ENCODE data around the gene XRCC4.

The XRCC4 gene

DNA sequence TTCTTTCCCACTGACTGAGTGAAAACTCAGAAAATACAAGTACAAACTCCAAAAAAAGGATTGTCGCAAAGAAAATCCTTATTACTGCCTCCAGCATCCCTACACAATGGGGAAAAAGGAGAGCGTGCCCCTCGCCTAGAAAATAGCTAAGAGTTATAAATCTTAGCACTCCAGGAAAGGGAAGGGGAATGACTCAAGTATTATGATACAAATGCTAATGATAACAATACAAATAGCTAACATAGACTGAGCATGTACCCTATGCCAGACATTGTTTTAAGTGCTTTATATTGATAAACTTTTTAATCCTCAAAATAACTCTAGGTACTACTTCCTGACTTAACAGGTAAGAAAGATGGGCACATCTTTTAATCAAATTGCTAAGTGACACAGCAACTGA is 323.4 kb downstream of the XRCC4 start:
- H3K4me3 ChIP-seq (ENCODE audit: low read depth, low read length): no peak overlapping the region
- TF ChIP-seq, protein P1, sequence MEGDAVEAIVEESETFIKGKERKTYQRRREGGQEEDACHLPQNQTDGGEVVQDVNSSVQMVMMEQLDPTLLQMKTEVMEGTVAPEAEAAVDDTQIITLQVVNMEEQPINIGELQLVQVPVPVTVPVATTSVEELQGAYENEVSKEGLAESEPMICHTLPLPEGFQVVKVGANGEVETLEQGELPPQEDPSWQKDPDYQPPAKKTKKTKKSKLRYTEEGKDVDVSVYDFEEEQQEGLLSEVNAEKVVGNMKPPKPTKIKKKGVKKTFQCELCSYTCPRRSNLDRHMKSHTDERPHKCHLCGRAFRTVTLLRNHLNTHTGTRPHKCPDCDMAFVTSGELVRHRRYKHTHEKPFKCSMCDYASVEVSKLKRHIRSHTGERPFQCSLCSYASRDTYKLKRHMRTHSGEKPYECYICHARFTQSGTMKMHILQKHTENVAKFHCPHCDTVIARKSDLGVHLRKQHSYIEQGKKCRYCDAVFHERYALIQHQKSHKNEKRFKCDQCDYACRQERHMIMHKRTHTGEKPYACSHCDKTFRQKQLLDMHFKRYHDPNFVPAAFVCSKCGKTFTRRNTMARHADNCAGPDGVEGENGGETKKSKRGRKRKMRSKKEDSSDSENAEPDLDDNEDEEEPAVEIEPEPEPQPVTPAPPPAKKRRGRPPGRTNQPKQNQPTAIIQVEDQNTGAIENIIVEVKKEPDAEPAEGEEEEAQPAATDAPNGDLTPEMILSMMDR (IDR thresholded peaks at IDR 0.05; ENCODE audit: insufficient read depth, low read length, missing control alignments): no peak
- CTCF ChIA-PET: interaction anchor here (0.7 kb wide), 1 partner anchor 10 kb away, joined by 3 read pairs; no protein-coding TSS in a partner anchor
- no peak for DNase-seq (ENCODE audit: low read depth, low spot score)
- POLR2A ChIA-PET: no interaction called here

DNA sequence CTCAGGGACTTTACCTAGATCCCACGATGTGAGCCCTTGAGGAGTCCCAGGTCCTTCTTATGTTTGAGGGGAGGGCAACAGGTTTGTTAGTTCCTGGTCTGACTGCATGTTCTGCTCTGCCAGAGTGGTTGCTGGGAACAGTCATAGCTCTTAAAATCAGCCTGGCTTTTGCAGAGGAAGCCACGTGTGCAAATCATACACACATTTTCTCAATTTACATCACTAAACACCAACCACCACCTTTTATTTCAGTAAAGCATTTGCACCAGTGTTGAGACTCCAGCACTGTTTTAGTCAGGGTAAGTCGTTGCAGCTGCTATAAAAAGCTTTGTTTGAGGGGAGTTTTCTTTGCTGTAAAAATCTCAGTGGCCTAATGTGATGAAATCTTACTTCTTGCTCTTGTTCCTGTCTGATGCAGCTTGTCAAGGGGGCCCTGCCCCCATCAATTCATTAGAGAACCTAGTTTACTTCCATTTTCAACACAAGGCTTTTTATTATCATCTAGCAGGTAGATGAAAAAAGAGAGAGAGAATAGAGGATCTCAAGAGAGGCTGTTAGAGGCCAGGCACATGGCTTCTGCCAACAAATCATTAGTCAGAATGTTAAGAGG is 323.9 kb downstream of the XRCC4 start:
- ChIA-PET CTCF (interaction anchor here (0.7 to 1.3 kb wide), 2 partner anchors 9 to 10 kb away, joined by 3 to 4 read pairs; no protein-coding TSS in a partner anchor), POLR2A (no interaction called here)
- H3K4me3 ChIP-seq (ENCODE audit: low read depth, low read length): no peak overlapping the region
- DNase-seq (ENCODE audit: low read depth, low spot score): no peak
- TF ChIP-seq, protein P1 (IDR thresholded peaks at IDR 0.05; ENCODE audit: insufficient read depth, low read length, missing control alignments): no peak

DNA sequence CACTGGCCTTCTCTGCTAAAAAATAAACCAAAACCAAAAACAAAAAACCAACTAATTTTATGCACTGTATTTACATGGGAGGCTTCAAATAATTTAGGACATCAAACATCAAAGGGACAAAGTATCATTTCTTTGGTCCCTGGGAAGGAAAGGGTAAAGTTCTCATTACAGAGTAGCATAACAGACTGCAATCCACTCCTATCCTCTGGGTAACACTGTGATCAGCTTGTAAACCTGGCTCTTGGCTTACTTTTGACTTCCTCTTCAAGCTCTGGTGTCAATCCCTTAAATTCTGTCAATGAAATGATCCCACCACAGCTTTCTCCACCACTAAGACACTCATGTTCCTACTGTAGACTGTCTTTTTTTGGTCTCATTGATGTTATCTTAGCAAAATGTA is 324.4 kb downstream of the XRCC4 start:
- no peak overlapping the region for H3K4me3 ChIP-seq (ENCODE audit: low read depth, low read length)
- ChIA-PET CTCF (interaction anchor here (1.2 to 1.3 kb wide), 2 partner anchors 10 to 28 kb away, joined by 4 read pairs; no protein-coding TSS in a partner anchor), POLR2A (no interaction called here)
- TF ChIP-seq, protein P1 (IDR thresholded peaks at IDR 0.05; ENCODE audit: insufficient read depth, low read length, missing control alignments): no peak
- no peak for DNase-seq (ENCODE audit: low read depth, low spot score)
